ENCODE measurements around the gene CFAP161.

CFAP161 gene

GRCh38 chr15:81152799-81153198 is 18.7 kb downstream of the CFAP161 start:
- H3K4me2 ChIP-seq (ENCODE audit: low read depth, low read length), result no peak overlapping the region
- H3F3A ChIP-seq (ENCODE audit: insufficient read depth, low read length), result no peaks in the 10 kb centered on the region
- H3K79me2 ChIP-seq (ENCODE audit: low read length), result no peaks in the 10 kb centered on the region
- no peaks in the 10 kb centered on the region for H3K9me2 ChIP-seq (replicated peaks; ENCODE audit: insufficient read depth, low read length)
- H3K36me3 ChIP-seq (replicated peaks; ENCODE audit: insufficient read depth, low read length), result no peaks in the 10 kb centered on the region
- H3K27ac ChIP-seq (ENCODE audit: low read length), result no peak overlapping the region
- no peaks in the 10 kb centered on the region for H4K20me1 ChIP-seq (ENCODE audit: insufficient read depth, low read length)
- no peaks in the 10 kb centered on the region for H3K9me3 ChIP-seq (replicated peaks; ENCODE audit: insufficient read depth, low read length)
- no peaks in the 10 kb centered on the region for H3K27me3 ChIP-seq (replicated peaks; ENCODE audit: insufficient read depth, low read length)
- DNase-seq, result peak; percentile 1
- no peak for TF ChIP-seq CTCF (IDR thresholded peaks at IDR 0.05; ENCODE audit: low read length)
- TF ChIP-seq EZH2 (optimal IDR thresholded peaks at IDR 0.05; ENCODE audit: low read depth, low read length), result no peak
- TF ChIP-seq EZH2phosphoT487 (IDR thresholded peaks at IDR 0.05; ENCODE audit: low read length), result no peak
- no peak overlapping the region for H3K9ac ChIP-seq (ENCODE audit: low read length)
- H2AFZ ChIP-seq (ENCODE audit: low read length), result no peak overlapping the region
- no peak overlapping the region for H3K4me3 ChIP-seq (ENCODE audit: low read length)
- peaks cover 3% of the 10 kb centered on the region; the same call in 1 of the 2 replicates for H3K4me1 ChIP-seq (ENCODE audit: low read length)

DNA sequence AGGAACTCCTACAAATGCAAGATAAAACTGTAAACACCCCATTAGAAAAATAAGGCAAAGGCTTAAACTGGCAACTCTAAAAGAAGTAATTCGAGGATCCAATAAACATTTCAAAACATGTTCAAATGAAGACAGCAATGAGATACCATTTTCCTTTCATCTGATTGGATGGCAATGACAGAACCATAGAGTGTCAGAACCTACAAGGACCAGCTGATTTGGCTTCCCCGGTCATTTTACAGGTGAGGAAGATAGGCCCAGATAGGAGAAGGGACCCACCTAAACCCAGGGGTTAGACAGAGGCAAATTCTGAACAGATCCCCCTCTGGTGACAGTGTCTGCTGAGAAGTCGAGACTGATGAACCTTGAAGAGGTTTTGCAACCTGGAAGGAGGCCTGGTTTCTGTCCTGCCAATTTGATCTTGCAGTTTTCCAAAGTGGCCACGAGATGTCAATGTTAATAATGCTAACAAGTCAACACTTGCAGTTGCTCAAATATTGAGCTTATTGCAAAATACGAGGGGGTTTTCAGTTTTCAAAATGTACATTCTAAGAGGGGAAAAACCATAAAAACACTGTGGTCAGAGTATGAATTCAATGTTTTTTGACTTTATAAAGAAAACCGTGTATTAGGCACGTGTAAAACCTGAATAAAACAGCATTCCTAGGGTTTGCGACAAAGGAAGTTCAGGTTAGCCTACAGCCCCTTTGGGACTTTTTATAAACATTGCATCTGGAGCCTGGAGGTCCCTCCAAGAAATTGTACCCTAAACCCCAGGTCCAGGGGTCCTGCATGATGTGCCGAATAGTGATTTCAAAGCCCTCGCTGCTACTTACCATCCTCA is 21.5 kb downstream of the CFAP161 start:
- TF ChIP-seq CTCF (IDR thresholded peaks at IDR 0.05; ENCODE audit: low read length) (peak; percentile 73), EZH2 (optimal IDR thresholded peaks at IDR 0.05; ENCODE audit: low read depth, low read length) (no peak)
- Histone ChIP-seq H3K36me3 (replicated peaks; ENCODE audit: insufficient read depth, low read length) (no peaks in the 10 kb centered on the region), H3K4me3 (ENCODE audit: low read length) (no peak overlapping the region), H4K20me1 (ENCODE audit: insufficient read depth, low read length) (no peaks in the 10 kb centered on the region), H3K4me1 (ENCODE audit: low read length) (peaks cover 4% of the 10 kb centered on the region), H3K9me3 (replicated peaks; ENCODE audit: insufficient read depth, low read length) (no peaks in the 10 kb centered on the region), H3K9me2 (replicated peaks; ENCODE audit: insufficient read depth, low read length) (no peaks in the 10 kb centered on the region), H2AFZ (ENCODE audit: low read length) (no peak overlapping the region), H3K9ac (ENCODE audit: low read length) (no peak overlapping the region), H3K27me3 (replicated peaks; ENCODE audit: insufficient read depth, low read length) (no peaks in the 10 kb centered on the region), H3K79me2 (ENCODE audit: low read length) (no peaks in the 10 kb centered on the region), H3F3A (ENCODE audit: insufficient read depth, low read length) (no peaks in the 10 kb centered on the region), H3K4me2 (ENCODE audit: low read depth, low read length) (no peak overlapping the region), H3K27ac (ENCODE audit: low read length) (no peak overlapping the region)
- peak; percentile 82 for DNase-seq

DNA sequence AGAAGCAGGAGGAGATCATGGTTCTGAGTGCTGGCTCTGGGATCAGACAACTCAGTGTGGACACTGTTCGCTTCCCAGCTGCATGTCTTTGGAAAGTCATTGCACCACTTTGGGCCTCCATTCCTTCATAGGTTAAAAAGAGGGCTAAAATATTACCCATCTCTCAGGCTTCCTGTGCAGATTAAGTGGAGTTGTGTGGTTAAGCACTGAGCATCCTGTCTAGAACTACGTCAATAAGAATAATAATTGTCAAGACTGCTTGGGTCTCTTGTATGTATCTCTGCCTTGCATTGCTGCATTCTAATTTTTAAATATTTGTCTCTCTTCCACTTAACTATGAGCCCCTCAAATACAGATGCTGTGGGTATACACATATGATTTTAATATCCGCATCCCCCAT is 22.3 kb downstream of the CFAP161 start:
- Histone ChIP-seq H3F3A (ENCODE audit: insufficient read depth, low read length) (peaks cover 3% of the 10 kb centered on the region; the same call in 1 of the 2 replicates), H3K9ac (ENCODE audit: low read length) (no peak overlapping the region), H3K9me3 (replicated peaks; ENCODE audit: insufficient read depth, low read length) (no peaks in the 10 kb centered on the region), H3K79me2 (ENCODE audit: low read length) (no peaks in the 10 kb centered on the region), H3K9me2 (replicated peaks; ENCODE audit: insufficient read depth, low read length) (no peaks in the 10 kb centered on the region), H3K4me2 (ENCODE audit: low read depth, low read length) (no peak overlapping the region), H3K4me3 (ENCODE audit: low read length) (no peak overlapping the region), H3K27ac (ENCODE audit: low read length) (no peak overlapping the region), H3K4me1 (ENCODE audit: low read length) (peaks cover 11% of the 10 kb centered on the region), H4K20me1 (ENCODE audit: insufficient read depth, low read length) (no peaks in the 10 kb centered on the region), H3K27me3 (replicated peaks; ENCODE audit: insufficient read depth, low read length) (no peaks in the 10 kb centered on the region), H3K36me3 (replicated peaks; ENCODE audit: insufficient read depth, low read length) (no peaks in the 10 kb centered on the region), H2AFZ (ENCODE audit: low read length) (no peak overlapping the region)
- TF ChIP-seq EZH2phosphoT487 (IDR thresholded peaks at IDR 0.05; ENCODE audit: low read length), result no peak
- no peak for TF ChIP-seq EZH2 (optimal IDR thresholded peaks at IDR 0.05; ENCODE audit: low read depth, low read length)
- TF ChIP-seq CTCF (IDR thresholded peaks at IDR 0.05; ENCODE audit: low read length), result no peak
- DNase-seq, result no peak
